ENCODE results near the gene LPCAT2. TPM values are rescaled to one million over a fixed set of nuclear protein-coding genes. Genes with fewer than 3 reads are reported as not detected.

LPCAT2 gene
- total RNA-seq, 4 donors from 2014 or later, result 16.9 to 36.9 (median 25.4) TPM

GRCh38 chr16:55471448-55472097, 37.3 kb upstream of the LPCAT2 start:
- TF ChIP-seq CTCF (IDR thresholded peaks at IDR 0.05) (no peak), POLR2A (IDR thresholded peaks at IDR 0.05) (no peak)
- intact Hi-C loops (cut with DNase I; ENCODE audit: low total_unique reads), result no loop called here
- H3K4me3 ChIP-seq (ENCODE audit: low read depth, poor library complexity, severe bottlenecking), result no peak overlapping the region
- WGBS, 2 donors, result 44 to 49% methylated on average over 4 of the region's 4 CpGs
- DNase-seq (ENCODE audit: low spot score in 2 of 2), result peak in 1 of 2 donors; percentile 65

GRCh38 chr16:55473587-55473986, 35.3 kb upstream of the LPCAT2 start:
- WGBS, 2 donors, result 94 to 96% methylated on average over 2 of the region's 2 CpGs
- intact Hi-C loops (cut with DNase I; ENCODE audit: low total_unique reads), result no loop called here
- no peak overlapping the region for H3K4me3 ChIP-seq (ENCODE audit: low read depth, poor library complexity, severe bottlenecking)
- no peak for DNase-seq (ENCODE audit: low spot score in 2 of 2)
- no peak for TF ChIP-seq POLR2A (IDR thresholded peaks at IDR 0.05)
- no peak for TF ChIP-seq CTCF (IDR thresholded peaks at IDR 0.05)

- 76% methylated on average over 3 of the region's 3 CpGs for WGBS, 2 donors
- no peak overlapping the region for H3K4me3 ChIP-seq (ENCODE audit: low read depth, poor library complexity, severe bottlenecking)
- TF ChIP-seq POLR2A (IDR thresholded peaks at IDR 0.05), result no peak
- intact Hi-C loops (cut with DNase I; ENCODE audit: low total_unique reads), result no loop called here
- no peak for DNase-seq (ENCODE audit: low spot score in 2 of 2)
Observed at GRCh38 chr16:55474821-55475220, 34.1 kb upstream of the LPCAT2 start.

GRCh38 chr16:55475919-55476318, 33.0 kb upstream of the LPCAT2 start:
- no peak for TF ChIP-seq CTCF (IDR thresholded peaks at IDR 0.05)
- no peak for TF ChIP-seq POLR2A (IDR thresholded peaks at IDR 0.05)
- WGBS, 2 donors, result 49 to 52% methylated on average over 5 of the region's 5 CpGs
- no peak for DNase-seq (ENCODE audit: low spot score in 2 of 2)
- no peak overlapping the region for H3K4me3 ChIP-seq (ENCODE audit: low read depth, poor library complexity, severe bottlenecking)
- intact Hi-C loops (cut with DNase I; ENCODE audit: low total_unique reads), result no loop called here

GRCh38 chr16:55476625-55477533, 32.0 kb upstream of the LPCAT2 start:
- no peak overlapping the region for H3K4me3 ChIP-seq (ENCODE audit: low read depth, poor library complexity, severe bottlenecking)
- TF ChIP-seq CTCF (IDR thresholded peaks at IDR 0.05) (no peak), POLR2A (IDR thresholded peaks at IDR 0.05) (no peak)
- DNase-seq (ENCODE audit: low spot score in 2 of 2), result peak; percentile 50 to 90
- 72 to 75% methylated on average over 6 of the region's 6 CpGs for WGBS, 2 donors
- intact Hi-C loops (cut with DNase I; ENCODE audit: low total_unique reads), result no loop called here

GRCh38 chr16:55477736-55478135, 31.1 kb upstream of the LPCAT2 start:
- intact Hi-C loops (cut with DNase I; ENCODE audit: low total_unique reads), result no loop called here
- H3K4me3 ChIP-seq (ENCODE audit: low read depth, poor library complexity, severe bottlenecking), result no peak overlapping the region
- WGBS, 2 donors, result 82 to 94% methylated on average over 3 of the region's 3 CpGs
- TF ChIP-seq CTCF (IDR thresholded peaks at IDR 0.05) (no peak), POLR2A (IDR thresholded peaks at IDR 0.05) (no peak)
- DNase-seq (ENCODE audit: low spot score in 2 of 2), result no peak
